Measurements from ENCODE around the gene NSUN2. TPM values are rescaled to one million over a fixed set of nuclear protein-coding genes. Genes with fewer than 3 reads are reported as not detected.

Gene NSUN2
- total and polyA plus RNA-seq, 2 experiments from 2014 or later: 65.4 to 112 TPM

GRCh38 chr5:6644794-6645241 is 12.0 kb upstream of the NSUN2 start (continued):
- no peak for TF ChIP-seq ZNF462 (CRISPR knock-in tag; IDR thresholded peaks at IDR 0.05)
- no peak for TF ChIP-seq EZH2phosphoT487 (IDR thresholded peaks at IDR 0.05; ENCODE audit: unreplicated experiment)
- no peak for TF ChIP-seq STAT1 (IDR thresholded peaks at IDR 0.05; ENCODE audit: unreplicated experiment)
- no peak for TF ChIP-seq ETS1 (IDR thresholded peaks at IDR 0.05)
- no peak for TF ChIP-seq CTCF (conservative IDR thresholded peaks at IDR 0.05; ENCODE audit: low read depth in 2 of 2)
- no peak for TF ChIP-seq ZNF114 (CRISPR knock-in tag; IDR thresholded peaks at IDR 0.05)
- no peak for TF ChIP-seq POLR2AphosphoS5 (IDR thresholded peaks at IDR 0.05; ENCODE audit: low read depth)
